ENCODE results near the gene SET.

The SET gene

GRCh38 chr9:128732576-128732975 lies 43.6 kb downstream of the SET start:
- no peak for DNase-seq

DNA sequence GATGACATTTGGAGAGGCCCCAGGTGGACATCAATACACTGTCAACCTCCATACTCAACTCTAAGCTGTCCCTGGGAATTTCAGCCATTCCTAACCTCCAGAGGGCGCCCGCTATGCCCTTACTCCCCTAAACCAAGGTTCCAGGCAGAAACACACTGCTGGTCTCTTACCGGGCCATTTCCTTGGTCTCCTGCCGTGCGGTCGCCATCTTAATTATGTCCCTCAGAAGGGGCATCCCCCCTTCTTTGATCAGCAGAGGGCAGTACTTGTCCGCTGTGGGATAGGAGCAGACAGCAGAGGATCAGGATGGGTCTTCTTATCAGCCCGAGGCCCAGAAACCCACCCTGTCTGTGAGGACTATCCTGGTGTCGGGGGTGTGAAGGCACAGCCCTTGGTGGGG lies 44.2 kb downstream of the SET start:
- DNase-seq: no peak

DNA sequence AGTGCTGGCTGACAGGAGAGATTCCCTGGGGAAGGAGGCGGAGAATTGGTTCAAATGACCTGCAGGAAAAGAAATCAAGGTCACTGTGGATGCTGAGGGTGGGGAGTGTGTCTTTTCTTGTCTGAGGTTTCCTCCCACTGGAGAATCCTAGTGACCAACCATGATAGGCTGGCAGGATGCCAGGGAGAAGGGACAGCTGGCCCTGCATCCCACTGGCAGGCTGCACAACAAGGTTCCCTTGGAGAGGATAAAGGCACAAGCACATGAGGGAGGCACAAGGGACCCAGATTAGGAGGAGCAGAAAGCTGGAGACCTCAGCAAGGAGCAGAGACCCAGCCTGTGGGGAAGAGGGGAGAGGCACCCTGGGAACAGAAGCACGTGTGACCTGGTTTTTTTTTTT lies 46.4 kb downstream of the SET start:
- DNase-seq: no peak

DNA sequence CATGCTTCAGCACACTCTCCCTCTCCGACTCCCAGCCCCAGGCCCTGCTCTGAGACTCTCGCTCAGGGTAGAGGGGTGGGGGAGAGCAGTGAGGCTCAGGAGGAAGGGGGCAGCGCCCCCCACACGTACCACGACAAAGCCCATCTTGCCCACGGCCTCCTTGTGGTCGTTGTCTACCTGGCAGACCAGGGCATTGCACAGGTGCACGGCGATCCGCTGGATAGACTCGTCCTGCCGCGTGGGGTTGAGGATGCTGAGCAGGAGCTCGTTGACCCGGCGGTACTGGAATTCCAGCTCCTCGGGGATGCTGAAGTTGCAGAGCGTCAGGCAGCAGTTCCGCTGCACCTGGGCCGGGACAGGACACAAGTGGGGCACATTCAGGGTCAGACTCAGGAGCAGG lies 53.4 kb downstream of the SET start:
- DNase-seq: no peak

GRCh38 chr9:128743421-128743820 lies 54.4 kb downstream of the SET start:
- DNase-seq: no peak

Measured in activated CD8-positive, alpha-beta memory T cell treated with anti-CD3 and anti-CD28 coated beads, Interleukin-2, amount 50 U/mL, for 48 hours (primary cell).